ENCODE measurements around the gene LRP11.
"Not testable (repeated sequence)": the region's sequence is repeated elsewhere in the genome, so short reads cannot be mapped to it uniquely, and the experiment has no call there.

Gene LRP11

DNA sequence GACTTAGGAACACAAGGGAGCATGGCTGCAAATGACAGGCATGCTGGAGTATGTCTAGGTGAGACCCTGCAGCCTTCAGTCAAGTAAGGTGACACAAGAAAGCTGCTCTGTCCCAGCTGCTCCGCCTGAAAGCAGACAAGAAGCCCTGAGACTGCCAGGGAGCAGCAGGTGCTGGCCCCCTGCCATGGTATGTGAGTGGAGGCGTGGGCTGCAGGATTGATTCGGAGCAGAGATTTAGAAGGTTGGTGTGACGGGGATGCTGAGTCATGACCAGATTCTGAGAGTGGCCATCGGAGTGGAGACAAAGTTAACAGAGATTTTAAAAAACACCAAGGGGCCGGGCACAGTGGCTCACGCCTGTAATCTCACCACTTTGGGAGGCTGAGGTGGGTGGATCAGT is 17.8 kb downstream of the LRP11 start:
- no peak for DNase-seq

DNA sequence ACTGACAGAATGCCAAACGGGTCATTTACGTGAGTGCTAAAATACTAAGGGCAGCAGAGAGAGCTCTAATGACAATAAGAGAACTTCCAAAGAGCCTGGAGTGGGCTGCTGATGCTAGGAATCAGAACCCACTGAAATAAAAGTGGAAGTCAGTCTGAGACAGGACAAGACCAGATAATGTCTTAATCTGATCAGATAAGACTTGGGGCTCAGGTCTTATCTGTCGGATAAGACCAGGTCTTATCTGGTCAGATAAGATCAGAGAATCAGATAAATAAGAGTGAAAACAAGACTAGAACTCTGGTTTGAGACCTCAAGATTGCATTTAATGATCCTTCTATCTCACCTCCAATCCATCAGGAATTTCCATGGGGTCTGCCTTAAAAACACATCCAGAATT is 18.6 kb downstream of the LRP11 start:
- DNase-seq: no peak

DNA sequence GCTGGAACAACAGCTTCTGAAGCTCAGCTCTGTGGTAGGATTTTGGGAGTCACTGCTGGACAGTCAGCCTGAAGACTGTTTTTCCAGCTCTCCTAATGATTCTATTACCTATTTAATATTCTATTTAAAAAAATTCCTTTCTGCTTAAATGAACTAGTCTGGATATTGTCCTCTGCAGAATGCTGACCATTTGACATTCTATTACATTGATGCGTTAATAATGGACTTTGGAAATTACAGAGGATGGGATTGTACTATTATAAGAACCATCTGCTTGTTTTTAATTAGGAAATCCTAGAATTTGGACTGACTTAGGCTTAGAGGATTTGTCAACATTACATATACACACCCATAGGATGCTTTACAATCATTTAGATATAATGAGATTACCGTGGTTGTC is 19.7 kb downstream of the LRP11 start:
- DNase-seq: no peak

DNA sequence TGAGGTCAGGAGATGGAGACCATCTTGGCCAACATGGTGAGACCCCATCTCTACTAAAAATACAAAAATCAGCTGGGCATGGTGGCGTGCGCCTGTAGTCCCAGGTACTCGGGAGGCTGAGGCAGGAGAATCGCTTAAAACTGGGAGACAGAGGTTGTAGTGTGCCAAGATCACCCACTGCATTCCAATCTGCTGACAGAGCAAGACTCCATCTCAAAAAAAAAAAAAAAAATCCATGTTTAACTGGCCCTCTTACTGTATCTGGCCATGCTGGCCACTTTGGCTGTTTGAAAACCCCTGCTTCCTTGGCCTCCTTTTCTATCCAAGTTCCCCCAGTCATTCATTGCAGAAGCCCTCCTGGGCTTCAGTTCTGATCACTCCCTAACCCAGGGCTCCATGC is 20.1 kb downstream of the LRP11 start:
- DNase-seq: not testable (repeated sequence)

DNA sequence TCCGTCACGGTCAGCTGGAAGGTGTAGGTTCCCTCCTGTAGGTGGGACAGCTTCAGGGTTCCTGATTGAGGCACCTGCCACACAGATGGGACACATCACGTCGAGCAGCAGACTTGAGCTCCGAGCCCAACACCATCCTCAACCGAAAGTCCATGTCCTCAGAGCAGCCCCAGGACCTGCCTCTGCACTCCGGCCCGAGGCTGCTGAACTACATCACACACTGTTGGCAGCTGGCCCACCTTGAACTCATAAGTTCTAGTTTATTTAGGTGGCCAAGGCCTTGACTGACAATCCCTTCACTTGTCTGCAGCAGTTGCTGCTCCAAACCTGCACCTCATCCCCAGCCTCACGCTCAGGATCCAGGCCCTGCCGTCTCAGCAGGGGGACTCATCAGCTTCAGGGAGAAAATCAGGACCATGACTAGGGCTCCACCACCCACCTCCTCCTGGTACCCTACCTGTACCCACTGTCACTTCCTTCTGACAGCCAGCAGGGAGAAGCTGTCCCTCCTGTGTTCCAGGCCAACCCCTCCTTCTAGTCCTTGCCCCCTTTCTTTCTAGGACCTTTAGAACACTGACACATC is 21.0 kb downstream of the LRP11 start:
- DNase-seq: no peak

DNA sequence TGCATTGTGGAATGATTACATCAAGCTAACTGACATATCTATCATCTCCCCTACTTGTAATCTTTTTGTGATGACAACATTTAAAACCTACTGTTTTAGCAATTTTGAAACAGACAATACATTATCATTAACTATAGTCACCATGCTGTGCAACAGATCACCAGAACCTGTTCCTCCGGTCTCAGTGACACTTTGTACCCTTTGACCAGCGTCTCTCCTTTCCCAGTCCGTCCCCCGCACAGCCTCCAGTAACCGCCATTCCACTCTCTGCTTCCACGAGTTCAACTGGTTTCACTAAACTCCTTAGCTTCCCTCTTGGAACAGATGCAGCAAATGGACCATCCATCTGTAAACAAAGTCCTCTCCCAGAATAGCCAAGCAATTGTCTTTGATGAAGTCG is 21.8 kb downstream of the LRP11 start:
- DNase-seq: no peak

DNA sequence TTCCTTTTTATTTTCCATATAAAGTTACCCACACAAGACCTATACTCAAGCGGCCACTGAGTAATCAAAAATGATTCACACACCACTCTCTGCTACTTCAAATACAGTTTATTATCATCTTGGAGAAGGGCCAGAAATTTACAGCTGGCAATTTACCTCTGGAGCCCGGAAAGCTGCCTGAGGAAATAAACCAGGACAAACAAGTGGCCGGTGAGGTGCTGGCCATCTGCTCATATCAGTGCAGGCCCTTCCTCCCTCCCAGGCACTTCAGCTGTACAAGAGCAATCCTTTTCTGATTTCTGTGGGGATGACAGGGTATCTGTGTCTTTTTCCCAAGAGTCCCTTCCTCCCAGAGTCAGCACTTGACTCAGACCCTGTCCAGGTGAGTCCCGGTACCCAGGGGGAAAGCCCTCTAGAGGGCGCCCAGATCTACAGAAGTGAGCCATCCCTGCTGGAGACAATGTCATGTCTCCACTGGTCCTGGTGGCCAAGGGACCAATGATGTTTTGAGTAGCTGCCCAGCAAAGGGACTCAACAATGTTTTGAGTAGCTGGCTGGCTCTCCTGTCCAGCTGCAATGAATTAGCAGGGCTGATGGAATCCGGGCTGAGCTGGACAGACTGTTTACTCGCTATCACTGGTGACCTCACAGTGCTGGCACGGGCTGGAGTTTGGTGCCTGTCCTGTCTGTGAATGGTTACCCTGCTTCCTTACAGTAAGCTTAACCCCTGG is 23.6 kb downstream of the LRP11 start:
- DNase-seq: no peak

DNA sequence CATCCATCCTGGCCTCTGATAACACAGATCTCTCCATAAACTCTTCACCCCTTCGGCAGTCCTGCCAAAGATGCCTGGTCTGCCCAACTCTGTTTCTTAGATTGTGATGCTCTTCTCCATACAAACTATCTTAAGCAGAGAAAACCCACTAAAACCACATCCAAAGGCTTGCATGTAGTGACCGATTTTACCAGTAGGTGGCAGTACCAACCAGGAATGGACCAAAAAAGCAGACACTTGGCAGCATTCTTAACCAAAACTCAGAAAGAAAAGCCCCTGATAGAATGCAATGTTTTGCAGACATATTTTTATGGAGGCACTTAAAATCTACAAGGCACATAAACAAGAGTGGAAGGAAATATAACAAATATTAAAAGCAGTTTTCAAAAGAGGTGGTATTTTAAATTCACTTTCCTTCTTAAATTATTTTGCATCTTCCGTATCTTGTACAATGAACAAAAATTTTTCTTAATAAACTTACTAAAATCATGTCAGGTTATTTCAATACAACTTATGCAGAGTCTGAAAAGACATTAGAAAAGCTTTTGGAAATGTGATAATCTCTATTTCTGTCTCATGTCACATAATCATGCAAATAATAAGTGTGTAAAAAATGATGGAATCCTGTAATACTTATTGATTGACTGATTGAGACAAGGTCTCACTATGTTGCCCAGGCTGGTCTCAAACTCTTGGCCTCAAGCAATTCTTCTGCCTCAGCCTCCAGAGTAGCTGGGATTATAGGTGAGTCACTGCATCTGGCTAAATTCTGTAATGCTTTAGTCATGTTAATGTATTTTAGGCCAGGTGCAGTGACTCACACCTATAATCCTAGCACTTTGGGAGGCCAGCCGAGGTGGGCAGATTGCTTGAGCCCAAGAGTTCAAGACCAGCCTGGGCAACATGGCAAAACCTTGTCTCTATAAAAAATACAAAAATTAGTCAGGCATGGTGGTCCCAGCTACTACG is 29.4 kb downstream of the LRP11 start:
- DNase-seq: no peak

DNA sequence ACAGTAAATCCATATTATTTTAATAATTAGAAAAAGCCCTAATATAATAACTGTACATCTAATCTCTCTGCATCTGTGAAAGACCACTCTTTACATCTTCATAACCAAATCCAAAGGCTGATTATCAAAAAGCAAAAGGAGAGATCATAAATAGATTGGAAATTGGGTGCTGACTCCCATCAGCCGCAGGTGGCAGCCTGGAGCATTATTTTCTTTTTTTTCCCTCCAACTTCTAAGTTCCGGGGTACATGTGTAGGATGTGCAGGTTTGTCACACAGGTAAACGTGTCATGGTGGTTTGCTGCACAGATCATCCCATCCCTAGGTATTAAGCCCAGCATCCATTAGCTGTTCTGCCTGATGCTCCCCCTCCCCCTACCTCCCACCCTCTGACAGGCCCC is 30.5 kb downstream of the LRP11 start:
- DNase-seq: no peak

DNA sequence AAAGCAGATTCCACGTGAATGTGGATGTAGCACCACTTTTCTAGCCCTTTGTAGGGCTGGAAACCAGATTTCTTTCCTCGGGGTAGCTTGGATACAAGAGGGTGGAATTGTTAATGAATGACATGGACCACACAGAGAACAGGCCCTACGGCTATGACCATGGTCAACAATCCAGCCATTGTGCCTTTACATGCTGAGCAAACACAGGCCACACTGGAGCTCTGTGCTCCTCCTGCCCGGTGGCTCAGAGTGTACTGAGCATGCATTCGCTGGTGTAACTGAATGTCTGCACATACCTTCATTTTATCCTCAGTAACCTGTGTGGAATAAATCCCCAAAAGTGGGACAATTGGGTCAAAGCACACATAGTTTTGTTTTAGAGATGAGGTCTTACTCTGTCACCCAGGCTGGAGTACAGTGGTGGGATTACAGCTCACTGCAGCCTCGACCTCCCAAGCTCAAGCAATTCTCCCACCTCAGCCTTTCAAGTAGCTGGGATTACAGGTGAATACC is 32.8 kb downstream of the LRP11 start:
- DNase-seq: no peak

DNA sequence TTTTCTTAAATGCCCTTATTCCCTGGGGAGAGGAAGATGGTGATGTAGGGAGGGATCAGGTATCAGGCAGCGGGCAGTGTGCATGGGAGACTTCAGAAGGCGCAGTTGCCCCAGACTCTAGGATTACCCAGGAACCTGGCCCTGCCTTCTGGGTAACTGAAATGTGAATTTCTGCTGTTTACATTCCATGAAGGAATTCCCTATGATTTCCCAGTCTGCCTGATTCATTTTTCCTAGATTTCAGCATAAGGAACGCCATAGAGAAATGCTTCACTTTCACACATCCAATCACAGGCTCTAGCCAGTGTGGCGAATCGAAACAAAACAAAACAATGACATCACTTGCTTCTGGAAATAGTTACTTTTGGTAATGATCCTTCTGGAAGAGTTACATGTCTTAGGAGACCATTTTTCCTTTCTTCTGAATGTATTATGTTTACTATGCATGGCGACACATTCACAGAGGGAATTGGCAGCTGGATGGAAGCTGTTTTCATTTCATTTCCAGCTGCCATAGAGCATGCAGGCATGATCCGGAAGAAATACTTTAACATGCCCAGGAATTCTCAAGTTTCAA is 33.3 kb downstream of the LRP11 start:
- DNase-seq: no peak

DNA sequence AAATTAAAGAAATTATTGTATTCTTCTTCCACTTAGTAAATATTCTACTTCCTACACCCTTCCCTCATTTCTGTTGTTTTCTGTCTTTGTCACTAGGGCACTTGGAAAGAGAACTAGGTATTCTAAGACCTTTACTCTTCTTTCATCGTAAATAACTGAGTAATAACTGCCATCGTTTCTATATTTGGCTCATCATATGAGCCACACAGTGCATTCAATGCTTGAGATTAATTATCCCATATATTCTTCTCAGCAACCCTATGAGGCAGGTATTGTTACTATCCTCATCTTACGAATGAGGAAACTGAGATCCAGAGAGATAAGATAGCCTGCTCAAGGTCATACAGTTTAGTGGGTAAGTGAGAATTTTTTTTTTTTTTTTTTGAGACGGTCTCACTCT is 38.9 kb downstream of the LRP11 start:
- DNase-seq: no peak

DNA sequence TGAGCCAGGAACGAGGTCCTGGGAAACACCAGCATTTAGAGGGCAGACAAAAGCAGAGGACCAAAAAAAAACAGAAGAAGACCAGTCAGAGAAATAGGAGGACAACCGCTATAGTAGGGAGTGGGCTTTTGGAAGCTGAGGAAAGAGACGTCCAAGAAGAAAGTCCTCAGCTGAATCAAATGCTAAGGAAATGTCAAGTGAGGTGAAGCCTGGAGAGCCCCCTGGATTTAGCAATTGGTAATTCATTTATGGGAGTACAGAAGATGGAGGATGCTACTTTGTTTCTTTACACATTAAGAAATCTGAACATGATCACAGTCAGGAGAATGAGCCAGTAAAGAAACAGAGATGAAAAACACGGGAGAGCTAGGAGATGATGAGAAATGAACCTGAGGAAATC is 41.1 kb downstream of the LRP11 start:
- DNase-seq: no peak

DNA sequence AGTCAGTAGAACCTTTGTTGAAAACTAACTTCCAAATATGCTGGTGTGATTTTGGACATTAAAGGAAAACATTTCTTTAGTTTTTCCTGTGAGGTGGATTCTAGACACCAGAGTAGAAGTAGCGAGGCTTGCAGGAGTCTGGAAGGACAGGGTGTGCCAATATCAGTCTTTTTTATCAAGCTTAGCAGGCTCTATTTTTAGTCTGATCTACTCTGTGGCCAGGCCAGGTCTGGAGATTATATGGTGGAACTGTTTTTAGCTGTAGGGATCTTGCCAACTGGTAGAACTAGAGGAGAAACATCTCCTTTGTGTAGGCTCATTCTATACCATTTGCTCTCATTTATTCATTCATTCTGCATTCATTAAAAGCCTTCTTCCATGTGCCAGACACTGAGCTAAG is 42.7 kb downstream of the LRP11 start:
- DNase-seq: no peak

DNA sequence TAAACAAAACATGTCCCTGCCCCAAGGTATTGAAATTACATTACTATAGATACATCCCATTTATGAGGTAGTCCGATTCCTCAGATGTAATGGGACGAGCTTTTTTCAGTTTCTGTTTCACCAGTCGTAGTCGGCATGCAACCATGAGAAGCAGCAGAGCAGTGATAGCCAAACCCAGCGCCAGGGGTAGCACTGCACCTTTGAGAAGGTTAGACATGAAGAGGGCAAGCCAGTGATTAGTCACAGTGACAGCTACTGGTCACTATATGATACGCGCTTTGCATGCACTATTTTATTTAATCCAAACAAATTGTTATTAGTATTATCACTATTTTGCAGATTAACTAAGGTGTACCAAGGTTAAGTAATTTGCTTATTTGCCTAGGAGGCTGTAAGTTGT is 43.7 kb downstream of the LRP11 start:
- DNase-seq: no peak

DNA sequence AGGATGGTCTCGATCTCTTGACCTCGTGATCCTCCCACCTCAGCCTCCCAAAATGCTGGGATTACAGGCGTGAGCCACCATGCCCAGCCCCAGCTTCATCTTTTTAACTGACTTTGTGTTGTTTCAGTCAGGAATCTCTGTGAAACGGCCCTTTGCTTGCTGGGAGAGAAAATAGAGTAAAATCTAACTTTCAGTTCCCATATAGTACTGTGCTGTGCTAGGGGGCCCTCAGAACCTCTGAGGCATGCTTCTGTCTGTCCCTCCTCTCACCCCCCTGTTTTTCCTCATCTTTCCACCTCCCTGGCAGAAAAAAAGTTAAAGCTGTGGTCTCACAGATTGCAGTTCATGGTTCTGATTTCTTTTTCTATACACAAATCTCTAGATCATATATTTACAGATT is 48.4 kb downstream of the LRP11 start:
- no peak for DNase-seq

DNA sequence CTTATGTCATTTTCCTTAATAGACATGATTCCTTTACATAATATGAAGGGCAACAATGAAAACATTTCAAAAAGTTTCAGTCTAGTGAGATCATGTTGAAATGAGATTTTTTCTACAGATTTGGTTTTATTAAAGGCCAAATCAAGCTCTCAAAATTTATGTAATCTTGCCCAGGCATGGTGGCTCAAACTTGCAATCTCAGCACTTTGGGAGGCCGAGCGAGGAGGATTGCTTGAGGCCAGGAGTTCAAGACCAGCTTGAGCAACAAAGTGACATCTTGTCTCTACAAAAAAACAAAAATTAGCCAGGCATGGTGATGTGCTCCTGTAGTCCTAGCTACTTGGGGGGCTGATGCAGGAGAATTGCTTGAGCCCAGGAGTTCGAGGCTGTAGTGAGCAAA is 50.8 kb downstream of the LRP11 start:
- DNase-seq: no peak

DNA sequence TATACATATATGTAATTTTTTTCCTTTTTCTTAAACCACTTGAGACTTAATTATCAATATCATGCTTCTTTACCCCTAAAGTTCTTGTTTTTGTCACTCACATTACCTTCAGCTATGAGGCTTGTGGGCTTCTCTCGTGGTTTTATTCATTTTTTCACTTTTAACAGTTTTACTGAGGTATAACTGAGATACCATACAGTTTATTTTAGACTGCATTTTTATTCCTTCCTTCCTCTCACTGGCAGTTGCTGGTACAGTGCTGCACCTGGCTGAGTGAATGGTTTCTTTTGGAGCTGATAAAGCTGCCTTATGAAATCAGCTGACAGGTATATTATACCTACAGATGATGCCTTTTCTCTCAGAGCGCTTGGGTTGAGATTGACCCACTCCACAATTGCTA is 54.4 kb downstream of the LRP11 start:
- no peak for DNase-seq

DNA sequence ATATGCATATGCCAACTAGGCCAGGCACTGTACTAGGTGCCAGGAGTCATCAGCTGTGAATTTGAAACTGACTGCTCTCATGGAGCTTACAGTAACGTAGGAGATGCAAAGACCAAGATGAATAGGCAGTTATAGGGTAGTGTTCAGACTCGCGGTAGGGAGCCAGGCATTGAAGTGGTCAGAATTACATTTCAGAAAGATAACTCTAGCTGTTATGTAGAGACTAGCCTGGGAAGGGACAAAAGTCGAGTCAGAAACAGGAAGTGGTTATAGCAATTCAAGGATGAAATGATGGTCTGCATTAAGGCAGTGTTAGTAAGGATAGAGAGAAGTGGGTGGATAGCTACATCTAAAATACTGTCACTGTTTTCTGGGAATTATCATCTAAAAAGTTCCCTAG is 58.0 kb downstream of the LRP11 start:
- DNase-seq: no peak

DNA sequence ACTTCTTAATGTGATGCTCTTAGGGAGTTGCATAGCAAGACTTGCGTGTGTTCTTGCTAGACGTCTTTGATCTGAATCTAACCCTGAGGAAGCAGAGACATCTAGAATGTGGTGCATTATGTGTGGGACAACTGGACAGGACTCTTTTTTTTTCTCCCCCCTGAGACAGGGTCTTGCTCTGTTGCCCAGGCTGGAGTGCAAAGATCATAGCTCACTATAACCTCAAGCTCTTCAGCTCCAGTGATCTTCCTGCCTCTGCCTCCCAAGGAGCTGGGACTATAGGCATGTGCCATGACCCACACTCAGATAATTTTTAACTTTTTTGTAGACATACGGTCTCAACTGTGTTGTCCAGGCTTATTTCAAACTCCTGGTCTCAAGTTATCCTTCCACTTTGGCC is 80.6 kb downstream of the LRP11 start:
- DNase-seq: no peak

DNA sequence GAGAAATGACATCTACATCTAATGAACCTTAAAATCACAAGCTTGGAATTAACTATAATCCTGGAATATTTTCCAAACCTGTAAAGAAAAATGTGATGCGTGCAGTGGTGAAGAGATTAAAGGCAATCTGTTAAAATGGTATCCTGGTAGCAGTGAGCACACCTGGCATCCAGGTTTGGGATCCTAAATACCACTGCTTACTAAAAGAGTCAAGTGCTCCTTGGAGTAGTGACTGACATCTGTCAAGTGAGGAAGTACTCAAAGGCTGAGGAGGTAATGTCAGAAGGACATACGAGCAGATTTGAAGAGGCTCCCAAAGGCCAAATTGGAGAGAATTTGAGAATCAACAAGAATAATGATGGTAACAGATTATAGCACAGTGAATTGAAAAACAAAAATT is 81.8 kb downstream of the LRP11 start:
- no peak for DNase-seq

DNA sequence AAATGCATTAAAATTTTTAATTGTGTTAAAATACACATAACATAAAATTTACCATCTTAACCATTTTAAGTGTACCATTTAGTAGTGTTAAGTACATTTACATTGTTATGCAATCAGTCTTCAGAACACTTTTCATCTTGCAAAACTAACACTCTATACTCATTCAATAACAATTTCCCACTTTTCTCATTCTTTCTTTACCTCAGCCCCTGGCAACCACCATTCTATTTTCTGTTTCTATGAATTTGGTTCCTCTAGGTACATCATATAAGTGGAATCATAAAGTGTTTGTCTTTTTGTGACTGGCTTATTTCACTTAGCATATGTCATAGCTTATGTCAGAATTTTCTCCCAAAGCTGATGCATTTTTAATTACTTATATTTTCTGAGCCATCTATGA is 82.4 kb downstream of the LRP11 start:
- DNase-seq: no peak

DNA sequence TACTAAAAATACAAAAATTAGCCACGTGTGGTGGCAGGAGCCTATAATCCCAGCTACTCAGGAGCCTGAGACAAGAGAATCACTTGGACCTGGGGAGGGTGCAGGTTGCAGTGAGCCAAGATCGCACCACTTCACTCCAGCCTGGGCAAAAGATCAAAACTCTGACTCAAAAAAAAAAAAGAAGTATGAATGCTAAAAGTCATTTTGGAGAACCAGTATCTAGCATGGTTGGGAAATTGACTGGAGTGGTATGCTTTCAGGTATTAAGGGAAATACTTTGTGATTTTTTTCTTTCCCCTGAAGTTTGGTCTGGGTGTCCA is 84.6 kb downstream of the LRP11 start:
- no peak for DNase-seq

DNA sequence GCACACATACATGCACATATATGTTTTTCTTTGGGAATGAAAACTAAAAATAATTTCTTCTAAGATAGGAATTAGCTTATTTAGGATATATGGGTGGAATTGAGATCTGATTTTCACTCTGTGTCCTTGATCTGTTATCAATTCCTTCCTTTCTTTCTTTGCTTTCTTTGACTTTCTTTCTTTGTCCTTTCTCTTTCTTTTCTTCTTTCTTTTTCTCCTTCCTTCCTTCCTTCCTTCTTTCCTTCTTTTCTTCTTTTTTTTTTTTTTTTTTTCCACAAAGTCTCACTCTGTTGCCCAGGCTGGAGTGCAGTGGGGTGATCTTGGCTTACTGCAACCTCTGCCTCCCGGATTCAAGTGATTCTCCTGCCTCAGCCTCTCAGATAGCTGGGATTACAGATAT is 86.5 kb downstream of the LRP11 start:
- DNase-seq: no peak
